HG03354 (cell line): ENCODE data around the gene SUSD6.
A peak's percentile ranks its signal among the peaks of the same experiment; 100 is the strongest.
"Not testable (repeated sequence)": the region's sequence is repeated elsewhere in the genome, so short reads cannot be mapped to it uniquely, and the experiment has no call there.

Experiments used
- ATAC-seq: cut with Tn5 transposase; IDR thresholded peaks from one replicate; pipeline ENCODE4 v1.9.1; 2021; ENCODE audit warnings: mild to moderate bottlenecking; ENCODE audit not compliant: unreplicated experiment, poor library complexity, severe bottlenecking

The SUSD6 gene

DNA sequence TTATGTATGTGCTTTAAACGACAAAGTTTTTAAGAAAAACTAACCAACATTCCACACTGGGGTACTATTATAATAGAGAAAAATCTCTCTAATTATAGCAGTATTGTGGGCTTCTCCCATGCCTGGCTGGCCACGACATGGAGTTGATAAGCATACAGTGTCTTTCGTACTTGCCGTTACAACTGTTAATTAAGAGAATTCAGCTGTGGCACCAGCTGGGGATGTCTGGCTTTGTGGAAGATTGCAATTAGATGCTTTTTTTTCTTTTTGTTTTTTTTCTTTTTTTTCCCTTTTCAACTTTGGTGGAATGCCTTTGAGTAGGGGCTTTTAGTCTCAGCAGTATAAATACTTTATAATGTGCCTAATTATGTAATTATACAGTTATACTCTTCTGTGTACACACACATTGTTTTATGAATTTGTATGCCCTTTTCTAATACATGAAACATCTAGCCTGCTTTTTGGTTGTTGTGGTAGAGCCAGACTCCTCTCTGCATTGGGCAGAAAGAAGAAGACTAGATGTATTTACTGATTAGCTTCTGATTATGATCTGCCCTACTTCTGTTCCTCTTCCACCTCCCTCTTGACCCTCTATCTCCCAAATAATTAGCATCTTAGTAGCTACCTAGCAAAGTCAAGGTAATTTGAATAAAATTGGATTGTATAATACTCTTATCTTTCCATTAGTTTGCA is 76.4 kb downstream of the SUSD6 start:
- no peak for ATAC-seq

DNA sequence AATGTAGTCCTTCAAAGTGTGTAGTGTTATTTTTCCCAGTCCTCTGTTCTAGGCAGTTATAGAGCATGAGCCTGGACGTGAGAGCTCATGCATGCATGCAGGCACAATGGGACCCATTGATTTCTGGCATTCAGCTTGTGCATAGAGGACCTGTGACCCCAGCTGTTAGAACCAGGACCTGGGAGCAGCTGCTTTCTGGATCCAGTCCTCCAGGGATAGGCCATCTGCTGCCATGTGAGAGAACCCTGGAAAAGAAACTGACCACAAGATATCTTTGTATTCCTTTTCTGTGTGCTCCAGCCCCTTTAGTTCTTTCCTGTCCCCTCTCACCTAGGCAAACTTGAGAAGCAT is 76.9 kb downstream of the SUSD6 start:
- ATAC-seq: no peak

DNA sequence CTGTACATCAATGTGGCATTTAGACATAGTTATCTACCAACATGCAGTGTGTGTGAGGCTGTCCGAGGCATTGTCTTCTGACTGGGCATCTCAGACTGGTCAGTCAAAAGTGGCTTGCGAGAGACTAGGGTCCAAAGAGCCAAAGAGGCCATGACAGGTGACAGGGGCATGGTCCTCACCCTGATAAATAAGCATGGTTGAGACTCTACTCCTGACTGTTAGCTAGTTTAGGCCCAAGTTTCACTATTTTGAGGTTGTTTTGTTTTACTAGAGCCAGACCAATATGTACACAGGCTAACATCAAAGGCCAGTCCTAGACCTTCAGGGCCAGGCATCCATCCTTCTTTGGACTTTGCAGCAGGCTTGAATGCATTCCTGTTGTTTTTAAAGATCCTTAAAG is 78.6 kb downstream of the SUSD6 start:
- no peak for ATAC-seq

DNA sequence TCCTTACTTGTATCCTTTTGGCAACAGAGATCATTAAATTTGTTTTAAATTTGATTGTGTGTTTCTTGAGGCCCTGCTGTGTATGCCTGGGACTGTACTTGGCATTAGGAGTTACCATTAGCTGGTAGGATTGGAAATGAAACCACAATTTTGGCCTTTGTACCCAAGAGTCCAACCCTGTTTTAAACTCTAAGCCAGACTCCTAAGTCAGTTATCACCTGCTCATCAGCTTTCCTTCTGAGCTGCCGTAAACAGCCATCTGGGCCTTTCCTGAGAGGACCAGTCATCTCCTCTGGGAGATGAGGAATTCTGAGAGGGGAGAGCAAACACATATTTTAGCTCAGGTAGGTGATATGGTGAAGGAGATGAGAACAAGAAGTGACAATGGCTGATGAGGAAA is 81.2 kb downstream of the SUSD6 start:
- ATAC-seq: no peak

DNA sequence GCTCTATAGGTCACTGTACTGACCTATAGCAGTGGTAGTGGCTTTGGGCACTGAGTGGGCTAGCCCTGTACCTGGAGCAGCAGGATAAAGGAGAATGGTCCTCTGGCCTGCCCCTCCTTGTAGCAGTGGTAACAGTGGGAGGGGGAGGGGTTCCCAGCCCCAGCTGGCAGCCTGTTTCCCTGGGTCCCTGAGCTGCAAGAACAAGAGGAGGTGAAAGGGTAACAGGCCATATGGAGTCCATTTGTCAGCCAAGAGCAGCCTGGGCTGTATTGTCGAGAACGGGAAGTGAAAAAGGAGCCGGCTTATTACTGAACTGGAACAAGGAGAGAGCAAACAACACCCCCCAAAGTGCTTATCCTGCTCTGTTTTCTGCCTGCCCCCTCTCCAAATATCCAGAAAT is 81.7 kb downstream of the SUSD6 start:
- ATAC-seq: peak; percentile 51

DNA sequence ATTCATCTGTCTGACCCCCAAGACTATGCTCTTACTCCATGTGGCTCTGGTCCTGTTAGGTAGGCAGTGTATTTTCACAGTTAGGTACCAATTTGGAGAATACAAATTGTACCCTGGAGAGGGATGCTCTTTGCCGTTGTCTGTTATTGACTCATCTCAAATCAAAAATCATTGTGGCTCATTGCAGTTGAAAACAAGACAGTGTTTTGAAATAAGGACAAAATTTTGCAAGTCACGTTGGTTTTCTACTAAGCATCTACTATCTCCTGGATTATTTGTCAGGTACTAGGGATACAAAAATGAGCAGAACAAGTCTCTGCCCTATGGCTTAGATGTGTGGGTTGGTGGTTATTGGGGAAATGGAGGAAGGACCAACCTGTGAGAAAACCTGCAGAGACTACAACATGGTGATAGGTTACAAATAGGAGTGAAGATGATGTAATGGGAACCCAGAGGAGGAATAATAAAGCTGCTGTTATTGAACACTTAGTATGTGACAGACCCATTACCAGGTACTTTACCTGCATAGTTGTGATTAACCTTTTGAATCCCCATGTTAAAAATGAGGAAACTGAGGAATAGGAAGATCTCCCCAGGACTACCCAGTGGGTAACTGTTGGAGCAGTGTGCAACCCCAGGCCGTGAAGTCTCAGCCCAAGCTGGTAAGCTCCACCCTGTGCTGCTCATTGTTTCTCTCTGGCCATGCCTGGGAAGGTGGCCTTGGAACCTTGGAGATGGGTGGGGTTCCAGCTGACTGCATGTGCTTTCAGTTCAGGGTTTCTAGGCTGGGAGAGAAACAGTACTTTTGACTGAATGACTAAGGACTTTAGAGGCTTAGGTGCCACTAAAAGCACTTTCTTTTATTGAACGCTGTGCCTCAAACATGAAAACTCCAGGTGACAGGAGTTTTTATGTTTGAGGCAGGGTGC is 82.7 kb downstream of the SUSD6 start:
- no peak for ATAC-seq

DNA sequence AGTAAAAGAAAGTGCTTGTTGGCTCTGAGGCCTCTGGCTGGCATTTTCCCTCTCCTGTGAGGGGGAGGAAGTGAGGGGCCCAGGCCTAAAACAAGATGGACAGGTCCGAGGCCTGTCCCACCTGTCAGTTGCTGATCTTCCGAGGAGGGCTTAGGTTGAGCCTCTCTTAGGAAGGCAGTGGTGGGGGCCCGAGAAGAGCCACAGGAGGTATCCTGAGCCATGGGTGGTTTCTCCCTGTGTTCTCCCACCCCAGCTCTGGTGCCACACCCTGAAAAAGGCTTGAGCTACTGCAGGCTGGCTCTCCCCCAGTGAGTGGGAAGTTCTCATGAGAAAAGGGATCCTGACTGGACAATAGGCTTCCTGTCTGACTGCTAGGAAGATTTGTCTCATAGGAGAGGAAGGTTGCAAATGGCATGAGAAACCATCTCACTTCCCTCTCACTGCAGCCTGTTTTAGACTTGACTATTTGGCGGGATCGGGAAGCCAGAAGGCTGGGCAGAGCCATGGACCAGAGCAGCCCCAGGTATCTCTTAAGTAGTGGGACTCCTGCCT is 83.4 kb downstream of the SUSD6 start:
- ATAC-seq: no peak

DNA sequence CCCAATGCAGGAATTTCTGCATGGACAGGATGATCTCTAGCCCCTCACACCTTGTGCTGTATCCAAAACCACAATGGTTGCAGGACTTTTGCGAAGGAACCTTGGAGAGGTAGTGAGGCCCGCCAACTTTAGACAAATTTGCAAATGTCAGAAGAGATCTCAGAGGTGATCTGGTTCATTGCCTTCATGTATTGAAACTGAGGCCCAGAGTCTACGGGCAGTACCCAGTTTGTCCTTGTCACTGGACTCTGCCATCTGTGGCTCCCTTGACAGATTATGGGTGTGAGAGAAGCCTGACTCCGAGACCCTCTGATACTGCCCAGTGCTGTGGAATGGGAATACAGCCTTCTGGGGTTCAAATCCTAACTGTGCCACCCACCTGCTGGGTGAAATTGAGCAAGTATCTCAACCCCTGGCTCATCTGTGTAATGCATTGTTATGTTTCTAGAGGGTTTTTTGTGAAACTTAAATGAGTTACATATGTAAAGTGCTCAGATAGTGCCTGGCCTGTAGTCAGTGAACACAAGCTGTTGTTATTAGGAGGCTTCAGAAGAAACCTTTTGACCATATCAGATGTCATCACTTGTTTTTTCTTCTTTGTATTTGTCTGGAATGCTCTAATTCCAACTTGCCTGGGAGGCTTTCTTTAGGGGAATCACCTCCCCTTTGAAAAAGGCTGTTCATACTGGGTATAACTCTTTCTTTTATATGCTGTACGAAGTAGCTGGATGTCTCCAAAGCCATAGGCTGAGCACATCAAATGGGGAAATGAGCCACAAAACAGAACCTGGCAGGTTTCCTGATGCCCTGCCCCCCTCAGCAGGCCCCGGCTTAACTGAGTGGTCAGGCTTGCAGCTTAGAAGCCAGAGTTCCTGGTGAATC is 84.2 kb downstream of the SUSD6 start:
- peak; percentile 62 for ATAC-seq

DNA sequence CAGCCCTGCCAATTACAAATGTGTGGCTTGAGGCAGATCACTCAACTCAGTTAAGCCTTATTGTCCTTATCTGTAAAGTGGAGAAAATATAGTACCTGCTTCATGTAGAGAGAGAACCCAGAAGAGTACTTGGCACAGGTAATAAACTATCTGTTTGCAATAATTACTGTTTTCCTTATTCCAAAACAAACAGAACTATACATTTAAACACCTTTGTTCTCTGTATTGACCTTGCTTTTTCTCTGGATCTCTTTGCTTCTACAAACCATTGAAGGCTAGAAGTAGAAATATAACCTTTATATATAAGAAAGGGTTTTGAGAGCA is 84.8 kb downstream of the SUSD6 start:
- ATAC-seq: no peak

DNA sequence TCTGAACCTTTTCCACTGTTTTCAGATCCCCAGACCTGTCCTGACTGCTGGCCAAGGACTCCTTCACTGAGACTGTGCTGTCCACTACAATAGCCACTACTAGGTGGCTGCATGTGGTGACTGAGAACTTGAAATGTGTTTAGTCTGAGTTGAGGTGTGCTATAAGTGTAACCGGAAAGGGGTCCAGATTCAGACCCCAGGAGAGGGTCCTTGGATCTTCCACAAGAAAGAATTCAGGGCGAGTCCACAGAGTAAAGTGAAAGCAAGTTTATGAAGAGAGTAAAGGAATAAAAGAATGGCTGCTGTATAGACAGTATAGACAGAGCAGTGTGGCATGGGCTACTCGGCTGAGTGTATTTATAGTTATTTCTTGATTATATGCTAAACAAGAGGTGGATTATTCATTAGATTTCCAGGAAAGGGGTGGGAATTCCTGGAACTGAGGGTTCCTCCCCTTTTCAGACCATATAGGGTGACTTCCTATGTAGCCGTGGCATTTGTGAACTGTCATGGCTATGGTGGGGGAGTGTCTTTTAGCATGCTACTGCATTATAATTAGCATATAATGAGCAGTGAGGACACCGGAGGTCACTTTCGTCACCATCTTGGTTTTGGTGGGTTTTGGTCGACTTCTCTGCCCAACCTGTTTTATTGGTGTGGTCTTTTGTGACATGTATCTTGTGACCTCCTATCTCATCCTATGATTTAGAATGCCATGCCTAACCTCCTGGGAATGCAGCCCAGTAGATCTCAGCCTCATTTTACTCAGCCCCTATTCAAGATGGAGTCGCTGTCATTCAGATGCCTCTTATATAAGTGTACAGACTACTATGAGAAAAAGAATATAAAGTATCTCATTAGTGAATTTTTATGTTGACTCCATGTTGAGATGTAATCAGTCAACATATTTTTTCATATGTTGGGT is 85.5 kb downstream of the SUSD6 start:
- no peak for ATAC-seq

DNA sequence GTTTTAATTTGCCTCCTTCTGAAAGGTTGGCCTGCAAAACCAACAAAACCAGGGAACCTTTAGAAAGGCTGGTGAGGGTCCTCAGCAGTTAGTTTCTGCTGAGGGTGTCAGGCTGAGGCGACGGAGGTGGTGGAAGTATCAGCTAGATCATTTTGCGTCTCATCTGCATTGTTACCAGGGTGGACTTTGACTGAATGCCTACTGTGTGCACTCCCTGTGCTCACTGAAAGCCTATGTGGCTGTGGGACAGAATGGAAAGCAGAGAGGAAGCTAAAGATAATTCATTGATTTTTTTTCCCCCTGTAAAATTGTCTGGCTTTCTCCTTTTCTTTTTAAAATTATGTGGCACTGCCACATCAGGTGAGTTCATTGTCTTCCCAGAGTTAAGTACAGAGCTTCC is 87.2 kb downstream of the SUSD6 start:
- no peak for ATAC-seq

DNA sequence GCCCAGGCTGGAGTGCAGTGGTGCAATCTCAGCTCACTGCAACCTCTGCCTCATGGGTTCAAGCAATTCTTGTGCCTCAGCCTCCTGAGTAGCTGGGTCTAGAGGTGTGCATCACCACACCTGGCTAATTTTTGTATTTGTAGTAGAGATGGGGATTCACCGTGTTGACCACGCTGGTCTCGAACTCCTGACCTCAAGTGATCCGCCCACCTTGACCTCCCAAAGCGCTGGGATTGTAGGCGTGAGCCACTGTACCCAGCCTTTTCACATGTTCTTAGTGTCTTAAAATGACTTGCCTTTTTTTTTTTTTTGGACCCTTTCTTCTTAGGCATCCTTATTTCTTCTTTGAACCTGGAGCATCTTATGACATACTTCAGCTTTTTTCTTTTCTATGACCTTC is 87.8 kb downstream of the SUSD6 start:
- ATAC-seq: not testable (repeated sequence)

DNA sequence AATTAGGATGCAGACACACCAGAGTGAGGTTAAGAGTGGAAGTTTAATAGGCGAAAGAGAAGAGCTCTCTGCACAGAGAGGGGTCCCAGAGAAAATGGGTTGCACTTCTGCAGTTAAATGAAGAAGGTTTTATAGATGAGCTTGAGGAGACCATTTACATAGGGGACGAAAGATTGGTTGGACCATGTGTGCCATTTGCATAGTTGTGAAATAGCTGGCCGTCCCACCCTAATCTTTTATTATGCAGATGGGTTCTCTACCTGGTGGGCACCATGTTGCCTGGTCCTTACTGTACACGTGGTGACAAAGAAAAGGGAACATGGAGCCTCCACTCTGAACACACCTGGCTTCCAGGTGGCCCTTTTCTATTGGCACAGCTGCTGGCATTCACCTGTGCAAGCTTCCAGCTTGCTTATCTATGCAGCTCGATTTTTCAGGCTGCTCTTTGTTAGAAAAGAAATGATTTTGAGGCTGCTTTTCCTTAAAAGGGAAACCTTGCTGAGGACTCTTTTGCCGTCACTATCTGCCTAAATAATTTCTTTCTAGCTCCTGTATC is 88.4 kb downstream of the SUSD6 start:
- no peak for ATAC-seq

DNA sequence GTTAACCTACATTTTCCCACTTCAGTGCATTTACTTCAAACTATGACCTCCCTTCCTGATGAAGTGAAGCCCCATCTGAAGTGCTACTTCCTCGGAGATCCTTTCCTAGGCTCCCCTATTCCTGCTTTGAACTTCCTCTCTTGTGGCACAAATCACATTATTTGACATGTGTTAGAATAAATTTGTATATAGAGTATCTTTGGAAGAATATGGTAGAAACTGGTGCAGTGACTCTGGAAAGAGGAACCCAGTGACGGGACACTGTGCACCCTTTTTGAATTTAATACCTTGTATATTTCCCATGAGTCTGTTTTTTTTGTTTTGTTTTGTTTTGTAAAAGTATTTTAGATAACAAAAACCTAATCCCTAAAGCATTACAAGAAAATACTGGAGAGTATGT is 89.2 kb downstream of the SUSD6 start:
- ATAC-seq: no peak

DNA sequence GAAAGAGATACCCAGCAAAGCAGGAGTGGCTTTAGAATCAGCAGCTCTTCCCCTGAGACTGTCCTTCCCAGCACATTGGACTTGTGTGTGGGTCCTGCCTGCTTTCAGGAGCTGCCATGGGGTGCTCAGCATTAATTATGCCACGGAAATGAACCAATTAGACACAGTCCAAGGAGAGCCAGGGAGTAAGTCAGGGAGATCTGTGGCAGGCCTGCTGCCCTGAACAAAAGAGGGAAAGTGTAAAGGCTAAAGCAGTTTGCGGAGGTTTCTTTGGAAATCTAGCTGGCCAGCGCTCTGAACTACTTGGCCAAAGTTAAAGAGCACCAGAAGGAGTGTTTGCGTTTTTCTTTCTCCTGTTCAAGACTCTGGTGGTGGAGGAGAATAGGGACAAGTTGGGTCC is 89.9 kb downstream of the SUSD6 start:
- no peak for ATAC-seq

DNA sequence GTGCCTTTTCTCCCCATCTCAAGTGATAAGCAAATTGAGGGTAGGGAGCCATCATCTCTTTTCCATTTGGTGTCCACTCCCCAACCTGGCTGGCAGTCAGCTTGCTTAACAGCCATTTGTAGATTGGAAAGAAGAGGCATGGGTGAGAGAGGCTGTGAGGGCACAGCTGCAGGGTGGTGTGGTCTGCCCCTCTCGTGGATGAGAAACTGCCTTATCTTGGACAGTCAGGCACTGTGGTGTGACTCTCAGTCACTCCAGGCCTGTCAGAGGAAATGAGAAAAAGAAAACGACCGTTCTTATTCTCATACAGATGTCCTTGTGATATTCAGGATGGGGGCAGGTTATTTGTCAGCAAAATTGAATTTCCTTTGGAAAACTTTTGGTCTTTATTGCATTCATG is 90.5 kb downstream of the SUSD6 start:
- peak; percentile 65 for ATAC-seq

DNA sequence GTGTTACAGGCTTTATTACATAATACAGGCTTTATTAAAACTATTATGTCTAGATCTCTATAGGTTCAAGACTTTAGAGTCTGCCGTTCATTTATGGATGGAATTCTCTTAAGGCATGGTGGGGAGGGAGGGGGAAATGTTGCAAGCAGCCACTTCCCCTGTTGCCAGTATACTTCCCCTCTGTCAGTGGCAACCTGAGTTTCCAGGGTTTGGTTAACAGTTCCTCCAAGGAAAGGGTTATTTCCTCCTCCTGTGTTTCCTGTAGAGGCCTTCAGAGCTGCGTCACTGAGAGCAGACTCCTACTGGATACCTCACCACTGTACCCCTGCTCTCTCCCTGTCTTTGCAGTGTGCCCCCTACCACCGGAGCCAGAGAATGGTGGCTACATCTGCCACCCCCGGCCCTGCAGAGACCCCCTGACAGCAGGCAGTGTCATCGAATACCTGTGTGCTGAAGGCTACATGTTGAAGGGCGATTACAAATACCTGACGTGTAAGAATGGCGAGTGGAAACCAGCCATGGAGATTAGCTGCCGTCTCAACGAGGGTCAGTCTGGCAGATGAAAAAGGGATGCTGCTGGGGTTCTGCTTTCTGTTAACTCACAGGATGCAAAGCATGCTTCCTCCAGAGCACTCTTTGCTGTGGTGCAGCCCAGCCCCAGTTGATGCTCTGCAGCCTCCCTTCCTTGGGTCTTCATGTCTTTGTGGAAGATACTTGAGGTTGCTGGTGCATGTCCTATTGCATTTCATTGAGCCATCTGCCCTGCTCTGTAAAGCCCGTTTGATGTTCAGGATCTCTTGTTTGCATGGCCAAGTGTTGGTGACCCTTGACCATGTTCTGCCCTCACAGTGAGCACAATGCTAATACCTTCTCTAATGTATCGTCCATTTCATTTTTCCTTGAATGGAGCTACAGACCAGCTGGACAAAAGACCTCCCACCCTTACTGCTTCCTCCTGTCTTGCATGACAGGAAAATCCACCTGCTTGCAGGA is 91.9 kb downstream of the SUSD6 start:
- ATAC-seq: no peak

DNA sequence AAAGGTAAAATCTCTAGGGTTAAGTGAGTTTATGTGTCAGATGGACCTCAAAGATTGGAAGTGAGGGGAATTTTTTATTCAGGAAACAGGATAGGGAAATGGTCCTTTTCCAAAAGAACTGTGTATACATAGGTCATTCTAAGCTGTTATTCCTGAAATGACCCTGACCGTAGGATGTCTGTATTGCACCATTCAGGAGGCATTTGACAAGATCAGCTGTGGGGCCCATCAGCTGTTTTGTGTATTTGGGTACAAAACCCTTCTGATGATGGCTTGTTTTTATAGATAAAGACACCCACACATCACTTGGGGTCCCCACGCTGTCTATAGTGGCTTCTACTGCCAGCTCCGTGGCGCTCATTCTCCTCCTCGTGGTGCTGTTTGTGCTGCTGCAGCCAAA is 92.9 kb downstream of the SUSD6 start:
- ATAC-seq: no peak
